Nephron (organoid): ENCODE results near the gene C16orf89.

Source experiments
- H3K27ac Mint-ChIP-seq, 3 experiments: 2 replicates each; pipeline ENCODE4 v1.8.0; 2020; ENCODE audit warnings: mixed read lengths in 3 of 3, mild to moderate bottlenecking in 2 of 3, moderate library complexity in 1 of 3
- H3K27me3 Mint-ChIP-seq: 2 replicates; pipeline ENCODE4 v1.8.0; 2021; ENCODE audit warnings: low read depth, mild to moderate bottlenecking, moderate library complexity, mixed read lengths
- H3K36me3 Mint-ChIP-seq: 2 replicates; pipeline ENCODE4 v1.8.0; 2020; ENCODE audit warnings: low read depth, mixed read lengths
- H3K4me1 Mint-ChIP-seq: 2 replicates; pipeline ENCODE4 v1.8.0; 2020; ENCODE audit warnings: mixed read lengths
- H3K4me3 Mint-ChIP-seq, 3 experiments: 2 replicates each; pipeline ENCODE4 v1.8.0; 2020; ENCODE audit warnings: mild to moderate bottlenecking in 3 of 3, mixed read lengths in 3 of 3, moderate library complexity in 2 of 3
- H3K9me3 Mint-ChIP-seq: 2 replicates; pipeline ENCODE4 v1.8.0; 2020; ENCODE audit warnings: mixed read lengths
- TF ChIP-seq, protein P1 (sequence below), 3 experiments: fragments of 200-600 bp; sonication (generic); IDR thresholded peaks; one replicate each; pipeline ENCODE4 v1.5.0; 2021; ENCODE audit warnings: antibody characterized with exemption in 3 of 3; ENCODE audit not compliant: unreplicated experiment in 3 of 3

The C16orf89 gene

DNA sequence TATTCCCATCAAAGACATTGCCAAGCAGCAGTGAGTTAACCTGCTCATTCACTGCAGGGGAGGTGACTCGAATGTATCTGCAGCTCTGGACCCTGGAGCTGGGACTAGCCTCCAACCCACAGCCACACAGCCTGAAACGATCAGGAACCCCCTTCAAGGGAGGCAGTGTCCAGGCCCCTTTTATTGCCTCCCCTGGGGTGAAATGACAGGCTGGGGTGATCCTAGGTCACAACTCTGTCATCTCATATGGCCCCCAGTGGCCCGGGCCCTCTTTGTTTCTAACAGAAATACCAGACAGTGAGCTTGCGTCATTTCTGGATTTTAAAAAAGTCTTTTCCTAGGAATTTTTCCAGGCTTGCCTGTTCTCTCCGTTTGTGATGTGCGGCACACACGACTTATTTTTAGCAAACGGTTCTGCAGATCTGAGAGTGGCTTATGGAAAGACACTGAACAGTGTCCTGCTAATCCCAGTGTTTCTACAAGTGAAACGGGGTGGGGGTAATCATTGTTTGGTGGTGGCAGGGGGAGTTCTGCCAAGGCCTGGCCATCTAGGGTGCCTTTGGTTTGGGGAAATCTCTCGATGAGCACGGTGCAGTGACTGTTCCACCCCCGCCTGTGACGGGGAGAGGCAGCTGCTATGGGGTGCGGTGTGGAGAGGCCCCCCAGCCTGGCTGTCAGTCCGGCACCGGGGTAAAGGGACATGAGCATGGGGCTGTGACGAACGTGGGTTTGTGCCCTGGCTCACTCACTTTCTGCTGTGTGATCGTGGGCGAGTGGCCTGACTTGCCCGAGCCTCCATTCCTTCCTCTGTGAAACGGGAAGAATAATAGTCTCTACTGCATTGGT, 59.2 kb downstream of the C16orf89 start:
- Mint-ChIP-seq H3K4me3 (no peak overlapping the region), H3K4me1 (no peaks in the 10 kb centered on the region)
- TF ChIP-seq, protein P1, sequence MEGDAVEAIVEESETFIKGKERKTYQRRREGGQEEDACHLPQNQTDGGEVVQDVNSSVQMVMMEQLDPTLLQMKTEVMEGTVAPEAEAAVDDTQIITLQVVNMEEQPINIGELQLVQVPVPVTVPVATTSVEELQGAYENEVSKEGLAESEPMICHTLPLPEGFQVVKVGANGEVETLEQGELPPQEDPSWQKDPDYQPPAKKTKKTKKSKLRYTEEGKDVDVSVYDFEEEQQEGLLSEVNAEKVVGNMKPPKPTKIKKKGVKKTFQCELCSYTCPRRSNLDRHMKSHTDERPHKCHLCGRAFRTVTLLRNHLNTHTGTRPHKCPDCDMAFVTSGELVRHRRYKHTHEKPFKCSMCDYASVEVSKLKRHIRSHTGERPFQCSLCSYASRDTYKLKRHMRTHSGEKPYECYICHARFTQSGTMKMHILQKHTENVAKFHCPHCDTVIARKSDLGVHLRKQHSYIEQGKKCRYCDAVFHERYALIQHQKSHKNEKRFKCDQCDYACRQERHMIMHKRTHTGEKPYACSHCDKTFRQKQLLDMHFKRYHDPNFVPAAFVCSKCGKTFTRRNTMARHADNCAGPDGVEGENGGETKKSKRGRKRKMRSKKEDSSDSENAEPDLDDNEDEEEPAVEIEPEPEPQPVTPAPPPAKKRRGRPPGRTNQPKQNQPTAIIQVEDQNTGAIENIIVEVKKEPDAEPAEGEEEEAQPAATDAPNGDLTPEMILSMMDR (IDR thresholded peaks at IDR 0.05; ENCODE audit: unreplicated experiment in 3 of 3) = no peak

DNA sequence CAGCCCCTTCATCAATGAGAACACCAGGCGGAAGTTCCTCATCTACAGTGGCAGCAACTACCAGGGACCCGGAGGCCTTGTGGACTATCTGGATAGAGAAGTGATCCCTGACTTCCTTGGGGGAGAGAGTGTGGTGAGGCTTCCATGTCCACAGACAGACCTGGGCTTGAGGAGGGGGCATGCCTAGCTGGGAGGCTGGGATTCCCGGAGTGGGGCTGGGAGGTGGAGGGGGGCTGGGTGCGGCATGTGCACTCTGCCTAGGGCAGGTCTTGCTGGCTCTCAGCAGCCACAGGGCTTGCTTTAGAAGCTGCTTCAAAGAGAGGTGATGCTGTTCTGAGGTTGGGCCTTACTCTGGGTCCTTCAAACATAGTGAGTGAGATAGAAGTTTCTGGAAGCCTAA, 59.8 kb downstream of the C16orf89 start:
- Mint-ChIP-seq H3K36me3 (no peaks in the 10 kb centered on the region), H3K27ac (no peak overlapping the region), H3K27me3 (peaks cover 11% of the 10 kb centered on the region), H3K4me3 (no peak overlapping the region), H3K4me1 (no peaks in the 10 kb centered on the region), H3K9me3 (no peaks in the 10 kb centered on the region)
- TF ChIP-seq, protein P1 (IDR thresholded peaks at IDR 0.05; ENCODE audit: unreplicated experiment in 3 of 3) = no peak

More for the DNA sequence above, 59.2 kb downstream of the C16orf89 start:
- H3K27ac Mint-ChIP-seq = no peak overlapping the region
- no peaks in the 10 kb centered on the region for H3K36me3 Mint-ChIP-seq
- no peaks in the 10 kb centered on the region for H3K9me3 Mint-ChIP-seq
- peaks cover 17% of the 10 kb centered on the region for H3K27me3 Mint-ChIP-seq

DNA sequence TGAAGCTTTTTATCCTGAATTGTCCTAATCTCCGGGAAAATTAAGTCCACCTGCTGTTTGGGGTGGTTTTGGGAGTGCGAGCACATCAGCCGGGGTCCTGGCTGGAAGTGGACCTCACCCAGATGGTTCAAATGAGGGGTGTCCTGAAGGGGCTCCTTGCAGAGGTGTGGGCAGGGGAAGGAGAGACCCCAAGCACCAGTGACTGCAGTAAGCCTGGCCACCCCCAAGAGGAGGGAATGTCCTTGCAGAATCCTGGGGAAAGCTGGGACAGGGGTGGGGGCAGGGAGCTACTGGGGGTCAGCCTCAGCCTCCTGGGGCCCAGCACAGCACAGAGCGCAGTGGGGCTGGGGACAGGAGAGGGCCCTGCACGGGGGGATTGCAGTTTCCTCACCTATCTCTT, 61.4 kb downstream of the C16orf89 start:
- H3K4me3 Mint-ChIP-seq = no peak overlapping the region
- H3K36me3 Mint-ChIP-seq = no peaks in the 10 kb centered on the region
- TF ChIP-seq, protein P1 (IDR thresholded peaks at IDR 0.05; ENCODE audit: unreplicated experiment in 3 of 3) = no peak
- H3K27me3 Mint-ChIP-seq = peaks cover 6% of the 10 kb centered on the region
- H3K9me3 Mint-ChIP-seq = no peaks in the 10 kb centered on the region
- H3K4me1 Mint-ChIP-seq = no peaks in the 10 kb centered on the region
- H3K27ac Mint-ChIP-seq = no peak overlapping the region

DNA sequence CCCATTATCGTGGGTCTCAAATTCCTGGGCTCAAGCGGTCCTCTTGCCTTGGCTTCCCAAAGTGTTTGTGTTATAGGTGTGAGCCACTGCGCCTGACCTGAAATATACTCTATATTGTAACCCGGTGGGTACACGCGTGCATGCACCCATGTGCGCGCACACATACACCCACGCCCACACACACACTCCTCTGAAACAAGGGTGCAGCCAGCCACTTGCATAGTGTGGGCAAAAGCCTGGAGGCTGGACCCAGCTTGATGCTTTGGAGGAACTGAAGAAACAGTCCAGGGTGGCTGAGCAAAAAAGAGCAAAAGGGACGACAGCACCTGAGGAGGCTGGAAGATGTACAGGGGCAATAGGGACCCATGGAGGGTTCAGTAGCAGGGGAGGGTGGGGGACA, 61.9 kb downstream of the C16orf89 start:
- H3K9me3 Mint-ChIP-seq = no peaks in the 10 kb centered on the region
- H3K27ac Mint-ChIP-seq = no peak overlapping the region
- TF ChIP-seq, protein P1 (IDR thresholded peaks at IDR 0.05; ENCODE audit: unreplicated experiment in 3 of 3) = no peak
- no peak overlapping the region for H3K4me3 Mint-ChIP-seq
- H3K36me3 Mint-ChIP-seq = no peaks in the 10 kb centered on the region
- H3K27me3 Mint-ChIP-seq = peaks cover 10% of the 10 kb centered on the region
- no peaks in the 10 kb centered on the region for H3K4me1 Mint-ChIP-seq

DNA sequence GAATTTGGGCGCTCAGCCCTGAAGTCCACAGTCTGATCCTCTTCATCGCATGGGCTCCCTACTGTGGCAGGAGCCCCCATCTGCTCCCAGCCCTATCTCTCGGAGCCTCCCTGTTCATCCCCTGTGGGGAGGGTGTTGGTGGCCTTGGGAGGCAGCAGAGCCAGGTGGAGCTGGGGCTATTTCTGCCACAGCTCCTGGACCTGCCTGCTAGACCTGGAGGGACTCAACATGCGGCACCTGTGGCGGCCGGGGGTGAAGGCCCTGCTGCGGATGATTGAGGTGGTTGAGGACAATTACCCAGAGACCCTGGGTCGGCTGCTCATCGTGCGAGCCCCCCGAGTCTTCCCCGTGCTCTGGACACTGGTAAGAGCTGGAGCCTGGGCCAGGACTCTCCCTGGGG, 62.5 kb downstream of the C16orf89 start:
- Mint-ChIP-seq H3K36me3 (no peaks in the 10 kb centered on the region), H3K27ac (no peak overlapping the region), H3K4me1 (no peaks in the 10 kb centered on the region), H3K4me3 (no peak overlapping the region), H3K9me3 (no peaks in the 10 kb centered on the region), H3K27me3 (peaks cover 9% of the 10 kb centered on the region)
- TF ChIP-seq, protein P1 (IDR thresholded peaks at IDR 0.05; ENCODE audit: unreplicated experiment in 3 of 3) = no peak

DNA sequence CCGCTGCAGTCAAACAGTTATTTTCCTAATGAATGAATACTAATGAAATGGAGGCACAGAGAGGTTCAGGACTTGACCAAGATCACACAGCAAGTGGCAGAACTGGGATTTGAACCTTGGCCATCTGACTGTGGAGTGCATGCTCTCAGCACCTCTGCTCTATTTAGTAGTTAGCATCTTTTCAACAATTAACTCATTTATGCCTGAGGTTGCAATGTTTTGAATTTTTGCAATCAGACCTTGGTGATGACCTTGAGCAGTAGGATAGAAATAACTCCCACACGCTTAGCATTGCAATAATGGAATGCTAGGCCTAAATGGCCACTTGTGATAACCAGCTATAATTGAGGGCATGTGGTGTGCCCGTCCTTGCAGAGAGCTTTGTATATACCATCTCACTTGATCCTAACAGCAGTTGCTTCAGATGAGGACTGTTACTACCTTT, 63.0 kb downstream of the C16orf89 start:
- H3K27me3 Mint-ChIP-seq = peaks cover 9% of the 10 kb centered on the region
- TF ChIP-seq, protein P1 (IDR thresholded peaks at IDR 0.05; ENCODE audit: unreplicated experiment in 3 of 3) = no peak
- H3K4me1 Mint-ChIP-seq = no peaks in the 10 kb centered on the region
- H3K9me3 Mint-ChIP-seq = no peaks in the 10 kb centered on the region
- no peak overlapping the region for H3K4me3 Mint-ChIP-seq
- H3K36me3 Mint-ChIP-seq = no peaks in the 10 kb centered on the region
- H3K27ac Mint-ChIP-seq = no peak overlapping the region
